B cell (primary cell): ENCODE results near the gene PRSS38. TPM values are rescaled to one million over a fixed set of nuclear protein-coding genes. Genes with fewer than 3 reads are reported as not detected.

Experiments
- ATAC-seq: fragments of 200-7000 bp; cut with Tn5 transposase; one replicate; pipeline ENCODE4 v1.10.0; 2021; ENCODE audit warnings: low read depth, mild to moderate bottlenecking, moderate number of reproducible peaks, moderate library complexity
- CTCF ChIA-PET: fragments of 350-600 bp; sonication (Branson Sonifier 250); formaldehyde crosslinking; loops from one replicate; lab custom pipeline; 2021; ENCODE audit warnings: antibody characterized with exemption, inconsistent platforms; lab: Charles Lee
- POLR2A ChIA-PET: fragments of 350-600 bp; sonication (Branson Sonifier 250); formaldehyde crosslinking; loops from one replicate; lab custom pipeline; 2021; ENCODE audit warnings: antibody characterized with exemption; lab: Charles Lee
- DNase-seq: peaks from one replicate; pipeline ENCODE4 v3.0.0; 2013
- H2AFZ ChIP-seq: 2 replicates; pipeline ENCODE4 v1.6.1; 2012; ENCODE audit warnings: mild to moderate bottlenecking, low read depth, low read length; ENCODE audit not compliant: insufficient read depth, poor library complexity, severe bottlenecking
- H3K27ac ChIP-seq, 2 donors: 1 replicate in 1 of 2; 2 replicates in 1 of 2; pipeline ENCODE4 v1.5.1; 2012 to 2013; ENCODE audit warnings: low read length in 2 of 2, mild to moderate bottlenecking in 2 of 2, moderate library complexity in 1 of 2
- H3K27me3 ChIP-seq, 4 experiments: fragments of 200-600 bp in 1 of 4; sonication (generic) in 1 of 4; replicated peaks in 1 of 4; 1 replicate in 2 of 4; 2 replicates in 2 of 4; pipeline versions ENCODE4 v1.6.1 to v1.7.0; 2013 to 2016; ENCODE audit warnings: low read length in 3 of 4, mild to moderate bottlenecking in 2 of 4, mixed read lengths in 1 of 4, moderate library complexity in 1 of 4; ENCODE audit not compliant: insufficient read depth in 4 of 4, control insufficient read depth in 3 of 4; ENCODE audit errors: control extremely low read depth in 1 of 4
- H3K36me3 ChIP-seq, 2 experiments: replicated peaks in 1 of 2; 1 replicate in 1 of 2; 2 replicates in 1 of 2; pipeline versions ENCODE4 v1.6.1 to v1.7.1; 2013; ENCODE audit warnings: low read length in 1 of 2; ENCODE audit not compliant: insufficient read depth in 2 of 2, control insufficient read depth in 1 of 2; ENCODE audit errors: control extremely low read depth in 1 of 2, extremely low read depth in 1 of 2
- H3K4me1 ChIP-seq, 2 donors: fragments of 200-600 bp in 1 of 2; sonication (generic) in 1 of 2; 1 replicate in 1 of 2; 2 replicates in 1 of 2; pipeline versions ENCODE4 v1.5.1 to v1.6.1; 2013 to 2017; ENCODE audit warnings: low read length in 2 of 2; ENCODE audit not compliant: control insufficient read depth in 2 of 2, insufficient read depth in 2 of 2
- H3K4me2 ChIP-seq: replicated peaks from 2 replicates; pipeline ENCODE3; 2012; ENCODE audit warnings: mild to moderate bottlenecking, low read depth, low read length; ENCODE audit not compliant: poor library complexity, severe bottlenecking
- H3K4me3 ChIP-seq, 5 experiments: fragments of 200-600 bp in 1 of 5; sonication (generic) in 1 of 5; 1 replicate in 3 of 5; 2 replicates in 2 of 5; pipeline versions ENCODE4 v1.5.1 to v1.7.0; 2011 to 2016; ENCODE audit warnings: low read length in 4 of 5, mild to moderate bottlenecking in 4 of 5, low read depth in 2 of 5, control low read depth in 1 of 5, moderate library complexity in 1 of 5; ENCODE audit not compliant: insufficient read depth in 1 of 5; ENCODE audit errors: control extremely low read depth in 1 of 5, extremely low read depth in 1 of 5
- H3K79me2 ChIP-seq: fragments of 200-600 bp; sonication (generic); one replicate; pipeline ENCODE4 v1.6.0; 2016; ENCODE audit warnings: low read length; ENCODE audit not compliant: control insufficient read depth, insufficient read depth
- H3K9ac ChIP-seq: fragments of 200-600 bp; sonication (generic); 2 replicates; pipeline ENCODE4 v1.6.1; 2017; ENCODE audit warnings: mild to moderate bottlenecking, low read length, moderate library complexity
- H3K9me3 ChIP-seq, 3 donors: one replicate each; pipeline versions ENCODE4 v1.6.1 to v1.7.1; 2013; ENCODE audit warnings: low read length in 2 of 3; ENCODE audit not compliant: control insufficient read depth in 2 of 3, insufficient read depth in 1 of 3; ENCODE audit errors: control extremely low read depth in 1 of 3
- H4K20me1 ChIP-seq: 2 replicates; pipeline ENCODE4 v1.6.0; 2012; ENCODE audit warnings: mild to moderate bottlenecking, low read length; ENCODE audit not compliant: insufficient read depth, control insufficient read depth, poor library complexity, severe bottlenecking
- H3K27ac Mint-ChIP-seq: one replicate; pipeline ENCODE4 v1.8.0; 2021; ENCODE audit warnings: mixed read lengths
- H3K27me3 Mint-ChIP-seq: one replicate; pipeline ENCODE4 v1.8.0; 2021; ENCODE audit warnings: mixed read lengths
- H3K4me1 Mint-ChIP-seq: one replicate; pipeline ENCODE4 v1.8.0; 2021; ENCODE audit warnings: mixed read lengths
- H3K4me3 Mint-ChIP-seq: one replicate; pipeline ENCODE4 v1.8.0; 2021; ENCODE audit warnings: mixed read lengths
- H3K9me3 Mint-ChIP-seq: one replicate; pipeline ENCODE4 v1.8.0; 2022; ENCODE audit warnings: mixed read lengths; ENCODE audit not compliant: insufficient read depth
- CTCF ChIP-seq: fragments of 200-600 bp; IDR thresholded peaks from one replicate; pipeline ENCODE4 v1.8.0; 2022; ENCODE audit warnings: antibody characterized with exemption, mild to moderate bottlenecking
- EZH2 ChIP-seq: IDR thresholded peaks from 2 replicates; pipeline ENCODE4 v1.6.1; 2012; ENCODE audit warnings: borderline replicate concordance, low read depth, mild to moderate bottlenecking, moderate library complexity, low read length; ENCODE audit not compliant: insufficient read depth, poor library complexity, severe bottlenecking
- WGBS: methylation state at CpG from one replicate; pipeline ENCODE4 v1.1.5; 2013; ENCODE audit warnings: missing lambda C conversion rate; ENCODE audit not compliant: insufficient coverage; 5-methylcytosine and 5-hydroxymethylcytosine counted together
- intact Hi-C: fragments of 100-400 bp; cut with micrococcal nuclease; formaldehyde crosslinking; loops from one replicate; pipeline ENCODE4 v1.10.0; 2022
- polyA plus RNA-seq: library from polyadenylated mRNA; depleted of rRNA; stranded (reverse); fragments of >200 nt; gene quantifications from 2 replicates; pipeline ENCODE4 v1.2.3, GENCODE V29; 2012
- total RNA-seq, 2 donors: library from RNA; stranded (reverse); fragments of 120-200 nt in 1 of 2; gene quantifications; 1 replicate in 1 of 2; 2 replicates in 1 of 2; pipeline versions ENCODE4 v1.2.3 to v1.2.4, GENCODE V29; 2013 to 2022

Gene PRSS38
- total and polyA plus RNA-seq, 2 donors (not counting 1 experiment from before 2014, with no cell fraction given), result not detected

- no peak overlapping the region for H3K27ac ChIP-seq
- H3K9me3 ChIP-seq, result no peaks in the 10 kb centered on the region
- no peaks in the 10 kb centered on the region for H3K79me2 ChIP-seq
- no peak overlapping the region for H3K4me3 Mint-ChIP-seq
- H3K4me1 Mint-ChIP-seq, result no peaks in the 10 kb centered on the region
- H3K36me3 ChIP-seq, result peaks cover 0 to 23% of the 10 kb centered on the region in 2 experiments
- H3K4me2 ChIP-seq, result no peak overlapping the region
- POLR2A ChIA-PET, result no interaction called here
- H2AFZ ChIP-seq, result no peak overlapping the region
- intact Hi-C loops, result no loop called here
- H3K4me3 ChIP-seq, result no peak overlapping the region
- H3K27me3 Mint-ChIP-seq, result no peaks in the 10 kb centered on the region
- no peaks in the 10 kb centered on the region for H3K9me3 Mint-ChIP-seq
- TF ChIP-seq EZH2, result no peak
- TF ChIP-seq CTCF, result no peak
- no peaks in the 10 kb centered on the region for H3K27me3 ChIP-seq
- CTCF ChIA-PET, result interaction anchor here (1.7 kb wide), 1 partner anchor 12 kb away, joined by 3 read pairs; no protein-coding TSS in a partner anchor
- no peak overlapping the region for H3K27ac Mint-ChIP-seq
- ATAC-seq (no peak), DNase-seq (no peak)
- H3K9ac ChIP-seq, result no peak overlapping the region
- no peaks in the 10 kb centered on the region for H3K4me1 ChIP-seq
- no peaks in the 10 kb centered on the region for H4K20me1 ChIP-seq
- WGBS, result 95% methylated on average over 33 of the region's 42 CpGs
Measured at GRCh38 chr1:227774821-227775661, 40.4 kb upstream of the PRSS38 start.

GRCh38 chr1:227775841-227776240, 39.6 kb upstream of the PRSS38 start:
- no peaks in the 10 kb centered on the region for H3K4me1 ChIP-seq
- no peaks in the 10 kb centered on the region for H3K9me3 Mint-ChIP-seq
- H3K27ac Mint-ChIP-seq, result no peak overlapping the region
- peaks cover 0 to 23% of the 10 kb centered on the region in 2 experiments for H3K36me3 ChIP-seq
- no peak for DNase-seq
- H3K9ac ChIP-seq, result no peak overlapping the region
- H3K79me2 ChIP-seq, result no peaks in the 10 kb centered on the region
- H3K4me2 ChIP-seq, result no peak overlapping the region
- ChIA-PET CTCF (interaction anchor here (1.7 kb wide), 1 partner anchor 13 kb away, joined by 3 read pairs; no protein-coding TSS in a partner anchor), POLR2A (interaction anchor here (0.7 kb wide), 1 partner anchor 134 kb away, joined by 3 read pairs; no protein-coding TSS in a partner anchor)
- H3K9me3 ChIP-seq, result no peaks in the 10 kb centered on the region
- intact Hi-C loops, result no loop called here
- H3K27ac ChIP-seq, result no peak overlapping the region
- H3K27me3 ChIP-seq, result no peaks in the 10 kb centered on the region
- H3K4me1 Mint-ChIP-seq, result no peaks in the 10 kb centered on the region
- H4K20me1 ChIP-seq, result no peaks in the 10 kb centered on the region
- no peaks in the 10 kb centered on the region for H3K27me3 Mint-ChIP-seq
- TF ChIP-seq EZH2 (no peak), CTCF (no peak)
- H3K4me3 ChIP-seq, result no peak overlapping the region
- WGBS, result 99% methylated on average over 9 of the region's 10 CpGs
- no peak for ATAC-seq
- no peak overlapping the region for H2AFZ ChIP-seq
- H3K4me3 Mint-ChIP-seq, result no peak overlapping the region
